ENCODE data around the gene RCBTB1.

DNA sequence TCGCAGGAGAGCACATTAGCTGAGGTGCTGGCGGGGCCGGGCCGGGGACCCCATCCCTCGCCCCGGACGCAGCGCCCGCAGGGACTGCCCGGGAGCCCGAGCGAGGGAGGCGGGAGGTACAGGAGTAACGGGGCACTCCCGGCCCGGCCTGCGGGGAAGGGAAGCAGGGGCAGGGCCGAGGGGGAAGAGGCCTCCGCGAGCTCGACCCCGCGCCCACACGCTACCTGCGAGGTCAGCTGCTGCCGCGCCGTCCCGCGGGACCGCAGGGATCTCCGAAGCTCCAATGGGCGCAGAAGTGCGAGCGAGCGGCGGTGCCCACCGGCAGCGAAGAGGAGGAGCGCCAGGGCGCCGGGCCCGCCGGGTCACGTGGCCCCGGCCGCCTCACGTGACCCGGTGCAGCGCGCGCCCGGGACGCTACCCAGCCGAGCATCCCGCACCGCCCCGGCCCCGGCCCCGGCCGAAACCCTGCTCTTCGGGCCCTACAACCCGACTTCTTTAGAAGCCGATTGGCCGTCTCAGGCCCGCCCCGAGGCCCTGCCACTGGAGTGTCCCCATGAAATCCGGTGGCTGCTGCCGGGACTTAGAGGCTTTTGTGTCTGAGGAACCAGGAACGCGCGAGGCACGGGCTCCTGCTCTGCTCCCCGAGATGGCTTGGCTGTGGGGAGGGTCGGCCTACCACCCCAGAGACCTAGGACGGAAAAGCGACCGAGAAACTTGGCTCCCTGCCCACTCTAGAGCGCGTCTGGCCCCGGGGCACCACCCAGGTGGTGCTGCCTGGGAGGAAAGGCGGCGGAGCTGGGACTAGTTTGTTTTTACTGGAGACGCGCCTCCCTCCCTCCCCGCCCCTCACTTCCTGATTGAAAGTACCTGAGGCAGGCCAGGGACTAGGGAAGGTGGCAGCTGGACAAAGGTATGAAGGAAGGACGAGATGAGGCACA is at the start of gene RCBTB1:
- TF ChIP-seq, protein P1, sequence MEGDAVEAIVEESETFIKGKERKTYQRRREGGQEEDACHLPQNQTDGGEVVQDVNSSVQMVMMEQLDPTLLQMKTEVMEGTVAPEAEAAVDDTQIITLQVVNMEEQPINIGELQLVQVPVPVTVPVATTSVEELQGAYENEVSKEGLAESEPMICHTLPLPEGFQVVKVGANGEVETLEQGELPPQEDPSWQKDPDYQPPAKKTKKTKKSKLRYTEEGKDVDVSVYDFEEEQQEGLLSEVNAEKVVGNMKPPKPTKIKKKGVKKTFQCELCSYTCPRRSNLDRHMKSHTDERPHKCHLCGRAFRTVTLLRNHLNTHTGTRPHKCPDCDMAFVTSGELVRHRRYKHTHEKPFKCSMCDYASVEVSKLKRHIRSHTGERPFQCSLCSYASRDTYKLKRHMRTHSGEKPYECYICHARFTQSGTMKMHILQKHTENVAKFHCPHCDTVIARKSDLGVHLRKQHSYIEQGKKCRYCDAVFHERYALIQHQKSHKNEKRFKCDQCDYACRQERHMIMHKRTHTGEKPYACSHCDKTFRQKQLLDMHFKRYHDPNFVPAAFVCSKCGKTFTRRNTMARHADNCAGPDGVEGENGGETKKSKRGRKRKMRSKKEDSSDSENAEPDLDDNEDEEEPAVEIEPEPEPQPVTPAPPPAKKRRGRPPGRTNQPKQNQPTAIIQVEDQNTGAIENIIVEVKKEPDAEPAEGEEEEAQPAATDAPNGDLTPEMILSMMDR (tag by site-specific recombination; IDR thresholded peaks at IDR 0.05) = no peak
- no peak for TF ChIP-seq ZNF324 (tag by site-specific recombination; IDR thresholded peaks at IDR 0.05)

Data from HEK293 (cell line).